Suprapubic skin (tissue), 4 donors: ENCODE data around the gene DUOX1. TPM values are rescaled to one million over a fixed set of nuclear protein-coding genes. Genes with fewer than 3 reads are reported as not detected.
"Not testable (repeated sequence)": the region's sequence is repeated elsewhere in the genome, so short reads cannot be mapped to it uniquely, and the experiment has no call there.

Experiments
- DNase-seq, 2 donors: peaks; one replicate each; pipeline ENCODE4 v3.0.0-alpha.2; 2019; ENCODE audit warnings: low spot score in 2 of 2
- H3K27ac ChIP-seq: fragments of 200-600 bp; sonication (generic); one replicate; pipeline ENCODE4 v1.5.1; 2019
- H3K27me3 ChIP-seq: fragments of 200-600 bp; sonication (generic); one replicate; pipeline ENCODE4 v1.5.1; 2019
- H3K36me3 ChIP-seq: fragments of 200-600 bp; sonication (generic); one replicate; pipeline ENCODE4 v1.5.1; 2019
- H3K4me1 ChIP-seq: fragments of 200-600 bp; sonication (generic); one replicate; pipeline ENCODE4 v1.5.1; 2019
- H3K4me3 ChIP-seq: fragments of 200-600 bp; sonication (generic); one replicate; pipeline ENCODE4 v1.5.1; 2019; ENCODE audit warnings: mild to moderate bottlenecking
- H3K9me3 ChIP-seq: fragments of 200-600 bp; sonication (generic); one replicate; pipeline ENCODE4 v1.5.1; 2019
- CTCF ChIP-seq, 2 donors: fragments of 200-600 bp in 1 of 2; fragments of 450-650 bp in 1 of 2; sonication (generic) in 1 of 2; IDR thresholded peaks; one replicate each; pipeline ENCODE4 v1.5.1; 2016 to 2019; ENCODE audit warnings: antibody characterized with exemption in 2 of 2, mild to moderate bottlenecking in 1 of 2, moderate library complexity in 1 of 2
- EP300 ChIP-seq: sonication (generic); formaldehyde crosslinking; IDR thresholded peaks from one replicate; pipeline ENCODE4 v1.6.1; 2017; ENCODE audit warnings: antibody characterized with exemption
- POLR2A ChIP-seq, 2 donors: fragments of 450-650 bp; IDR thresholded peaks; one replicate each; pipeline ENCODE4 v1.6.1; 2017; ENCODE audit warnings: antibody characterized with exemption in 2 of 2, mild to moderate bottlenecking in 2 of 2, moderate library complexity in 2 of 2
- POLR2AphosphoS5 ChIP-seq, 3 donors: sonication (generic); formaldehyde crosslinking; IDR thresholded peaks; one replicate each; pipeline ENCODE4 v1.6.1; 2017; ENCODE audit warnings: antibody characterized with exemption in 3 of 3
- WGBS: methylation state at CpG from one replicate; pipeline ENCODE4 v1.1.5; 2018; 5-methylcytosine and 5-hydroxymethylcytosine counted together
- total RNA-seq, 4 donors: library from RNA; depleted of rRNA; stranded (reverse); fragments of >200 nt; gene quantifications; one replicate each; pipeline ENCODE4 v1.1.0, GENCODE V29; 2016

Gene DUOX1
- total RNA-seq: 100 to 1,000 TPM in 3 of 4 donors, 10 to 100 TPM in 1; 87.2 to 246 (median 165) TPM

- no peaks in the 10 kb centered on the region for H3K9me3 ChIP-seq
- H3K27ac ChIP-seq: peak within 1 kb of the TSS; percentile 72
- WGBS: 0% methylated on average over 4 of the region's 46 CpGs
- H3K4me3 ChIP-seq: peak within 1 kb of the TSS; percentile 58
- no peaks in the 10 kb centered on the region for H3K36me3 ChIP-seq
- peaks cover 38% of the 10 kb centered on the region for H3K4me1 ChIP-seq
- peaks cover 21% of the 10 kb centered on the region for H3K27me3 ChIP-seq
- DNase-seq: no peak
- no peak for TF ChIP-seq POLR2A (IDR thresholded peaks at IDR 0.05)
- no peak for TF ChIP-seq POLR2AphosphoS5 (IDR thresholded peaks at IDR 0.05)
- no peak for TF ChIP-seq EP300
- no peak for TF ChIP-seq CTCF (IDR thresholded peaks at IDR 0.05)
Observed at GRCh38 chr15:45129651-45130129, at the start of gene DUOX1, which contains the start of gene DUOXA1. TSS of gene DUOX1 (plus strand) at chr15:45129994. CDS start at chr15:45131967, 1,973 bp downstream. TSS of gene DUOXA1 (minus strand) at chr15:45129879. CDS start at chr15:45123014, 6,865 bp downstream.

GRCh38 chr15:45080593-45080992 lies 49.2 kb upstream of the DUOX1 start:
- not testable (repeated sequence) for H3K27me3 ChIP-seq, H3K36me3 ChIP-seq, H3K4me1 ChIP-seq, H3K27ac ChIP-seq, DNase-seq, H3K9me3 ChIP-seq, H3K4me3 ChIP-seq
- WGBS: 80% methylated on average over 1 of the region's 3 CpGs

- H3K4me3 ChIP-seq, H3K27ac ChIP-seq, H3K27me3 ChIP-seq, H3K4me1 ChIP-seq, DNase-seq, H3K9me3 ChIP-seq, H3K36me3 ChIP-seq: not testable (repeated sequence)
- WGBS: 89% methylated on average over 10 of the region's 10 CpGs
Observed at GRCh38 chr15:45082412-45082811, 47.4 kb upstream of the DUOX1 start.

GRCh38 chr15:45083223-45083622 lies 46.6 kb upstream of the DUOX1 start:
- Histone ChIP-seq H3K9me3 (no peaks in the 10 kb centered on the region), H3K36me3 (no peaks in the 10 kb centered on the region), H3K27ac (no peak overlapping the region), H3K4me3 (no peak overlapping the region), H3K27me3 (no peaks in the 10 kb centered on the region), H3K4me1 (peaks cover 5% of the 10 kb centered on the region)
- TF ChIP-seq POLR2A (IDR thresholded peaks at IDR 0.05) (no peak), EP300 (no peak), POLR2AphosphoS5 (IDR thresholded peaks at IDR 0.05) (no peak), CTCF (IDR thresholded peaks at IDR 0.05) (no peak)
- DNase-seq: no peak

GRCh38 chr15:45084163-45084562 lies 45.6 kb upstream of the DUOX1 start:
- 72% methylated on average over 3 of the region's 3 CpGs for WGBS
- H3K27ac ChIP-seq: no peak overlapping the region

GRCh38 chr15:45087513-45087912 lies 42.3 kb upstream of the DUOX1 start:
- no peak for DNase-seq
- H3K27me3 ChIP-seq: no peaks in the 10 kb centered on the region
- no peak overlapping the region for H3K4me3 ChIP-seq
- H3K36me3 ChIP-seq: no peaks in the 10 kb centered on the region
- H3K9me3 ChIP-seq: no peaks in the 10 kb centered on the region
- no peak for TF ChIP-seq POLR2AphosphoS5 (IDR thresholded peaks at IDR 0.05)
- no peak for TF ChIP-seq CTCF (IDR thresholded peaks at IDR 0.05)
- no peak for TF ChIP-seq POLR2A (IDR thresholded peaks at IDR 0.05)
- no peak for TF ChIP-seq EP300
- H3K4me1 ChIP-seq: peaks cover 5% of the 10 kb centered on the region
- H3K27ac ChIP-seq: no peak overlapping the region
- WGBS: 100% methylated on average over 1 of the region's 1 CpG

More at GRCh38 chr15:45084163-45084562, 45.6 kb upstream of the DUOX1 start:
- Histone ChIP-seq H3K27me3 (no peaks in the 10 kb centered on the region), H3K36me3 (no peaks in the 10 kb centered on the region), H3K9me3 (no peaks in the 10 kb centered on the region), H3K4me3 (no peak overlapping the region), H3K4me1 (peaks cover 5% of the 10 kb centered on the region)
- DNase-seq: no peak
- TF ChIP-seq EP300: no peak
- TF ChIP-seq POLR2A (IDR thresholded peaks at IDR 0.05): no peak
- TF ChIP-seq CTCF (IDR thresholded peaks at IDR 0.05): no peak
- no peak for TF ChIP-seq POLR2AphosphoS5 (IDR thresholded peaks at IDR 0.05)
